ENCODE data around the gene COLEC12.

Gene COLEC12

GRCh38 chr18:500632-501405 is at the start of gene COLEC12:
COLEC12 (minus strand) TSS chr18:500701; CDS start chr18:500514, 187 bp downstream.
- no peak for DNase-seq

GRCh38 chr18:549967-550366 is 49.5 kb upstream of the COLEC12 start:
- no peak for DNase-seq

- no peak for DNase-seq
Measured at GRCh38 chr18:543447-544078, 43.1 kb upstream of the COLEC12 start.

GRCh38 chr18:533995-534601 is 33.6 kb upstream of the COLEC12 start:
- DNase-seq, result no peak

- DNase-seq, result no peak
Measured at GRCh38 chr18:532632-533031, 32.1 kb upstream of the COLEC12 start.

GRCh38 chr18:532018-532417 is 31.5 kb upstream of the COLEC12 start:
- no peak for DNase-seq

GRCh38 chr18:527146-527545 is 26.6 kb upstream of the COLEC12 start:
- no peak for DNase-seq

GRCh38 chr18:526681-527080 is 26.2 kb upstream of the COLEC12 start:
- no peak for DNase-seq

- DNase-seq, result no peak
Measured at GRCh38 chr18:525036-525797, 24.7 kb upstream of the COLEC12 start.

- DNase-seq, result no peak
Measured at GRCh38 chr18:524466-524865, 24.0 kb upstream of the COLEC12 start.

GRCh38 chr18:523561-523960 is 23.1 kb upstream of the COLEC12 start:
- no peak for DNase-seq

GRCh38 chr18:519019-519879 is 18.7 kb upstream of the COLEC12 start:
- no peak for DNase-seq

GRCh38 chr18:518081-518480 is 17.6 kb upstream of the COLEC12 start:
- no peak for DNase-seq

GRCh38 chr18:515838-516237 is 15.3 kb upstream of the COLEC12 start:
- DNase-seq, result no peak

- DNase-seq, result no peak
Measured at GRCh38 chr18:515156-515815, 14.8 kb upstream of the COLEC12 start.

GRCh38 chr18:513826-514530 is 13.5 kb upstream of the COLEC12 start:
- DNase-seq, result no peak

GRCh38 chr18:512957-513356 is 12.5 kb upstream of the COLEC12 start:
- no peak for DNase-seq

- no peak for DNase-seq
Measured at GRCh38 chr18:508835-509234, 8.3 kb upstream of the COLEC12 start.

- DNase-seq, result no peak
Measured at GRCh38 chr18:507636-508035, 7.1 kb upstream of the COLEC12 start.

- DNase-seq, result no peak
Measured at GRCh38 chr18:506801-507200, 6.3 kb upstream of the COLEC12 start.

- DNase-seq, result no peak
Measured at GRCh38 chr18:506264-506663, 5.8 kb upstream of the COLEC12 start.
